NOMO-1 (cell line): ENCODE measurements around the gene MYH9.
"Not testable (repeated sequence)": the region's sequence is repeated elsewhere in the genome, so short reads cannot be mapped to it uniquely, and the experiment has no call there.

ENCODE experiments used
- DNase-seq, 2 experiments: peaks; one replicate each; lab custom pipeline; 2025; ENCODE audit not compliant: unreplicated experiment in 2 of 2; lab: John Stamatoyannopoulos, UW

Gene MYH9

GRCh38 chr22:36255572-36255971, 132.2 kb downstream of the MYH9 start:
- not testable (repeated sequence) for DNase-seq

GRCh38 chr22:36253523-36254490, 134.0 kb downstream of the MYH9 start:
- DNase-seq: no peak

- peak in 1 of 2 experiments; percentile 71 for DNase-seq
These were observed 134.8 kb downstream of the MYH9 start, which contains the start of gene APOL1 for GRCh38 chr22:36252754-36253522. Gene APOL1, plus strand, starts transcription at chr22:36253133. Its CDS starts 1,823 bp downstream, at chr22:36254956.

- not testable (repeated sequence) for DNase-seq
These were observed 135.7 kb downstream of the MYH9 start for GRCh38 chr22:36251979-36252608.

GRCh38 chr22:36250292-36250960, 137.3 kb downstream of the MYH9 start:
- DNase-seq: peak in 1 of 2 experiments; percentile 15

GRCh38 chr22:36249160-36249559, 138.6 kb downstream of the MYH9 start:
- no peak for DNase-seq

GRCh38 chr22:36247955-36248354, 139.8 kb downstream of the MYH9 start:
- no peak for DNase-seq

- no peak for DNase-seq
These were observed 141.0 kb downstream of the MYH9 start for GRCh38 chr22:36246718-36247117.

- DNase-seq: no peak
These were observed 141.9 kb downstream of the MYH9 start for GRCh38 chr22:36245805-36246356.

- DNase-seq: no peak
These were observed 143.0 kb downstream of the MYH9 start for GRCh38 chr22:36244522-36245391.

GRCh38 chr22:36243986-36244385, 143.8 kb downstream of the MYH9 start:
- DNase-seq: no peak

- DNase-seq: peak; percentile 84 to 95
These were observed 148.2 kb downstream of the MYH9 start, which contains the start of gene APOL2 for GRCh38 chr22:36239401-36240171. Gene APOL2, minus strand, starts transcription at chr22:36239527. Its CDS starts 6,365 bp downstream, at chr22:36233162.

GRCh38 chr22:36239150-36239400, 148.7 kb downstream of the MYH9 start:
- DNase-seq: no peak

- no peak for DNase-seq
These were observed 149.2 kb downstream of the MYH9 start for GRCh38 chr22:36238373-36239149.

GRCh38 chr22:36237462-36238372, 150.1 kb downstream of the MYH9 start:
- no peak for DNase-seq

- DNase-seq: no peak
These were observed 151.1 kb downstream of the MYH9 start for GRCh38 chr22:36236388-36237319.
